Measurements from ENCODE around the gene CD3D.

The CD3D gene

DNA sequence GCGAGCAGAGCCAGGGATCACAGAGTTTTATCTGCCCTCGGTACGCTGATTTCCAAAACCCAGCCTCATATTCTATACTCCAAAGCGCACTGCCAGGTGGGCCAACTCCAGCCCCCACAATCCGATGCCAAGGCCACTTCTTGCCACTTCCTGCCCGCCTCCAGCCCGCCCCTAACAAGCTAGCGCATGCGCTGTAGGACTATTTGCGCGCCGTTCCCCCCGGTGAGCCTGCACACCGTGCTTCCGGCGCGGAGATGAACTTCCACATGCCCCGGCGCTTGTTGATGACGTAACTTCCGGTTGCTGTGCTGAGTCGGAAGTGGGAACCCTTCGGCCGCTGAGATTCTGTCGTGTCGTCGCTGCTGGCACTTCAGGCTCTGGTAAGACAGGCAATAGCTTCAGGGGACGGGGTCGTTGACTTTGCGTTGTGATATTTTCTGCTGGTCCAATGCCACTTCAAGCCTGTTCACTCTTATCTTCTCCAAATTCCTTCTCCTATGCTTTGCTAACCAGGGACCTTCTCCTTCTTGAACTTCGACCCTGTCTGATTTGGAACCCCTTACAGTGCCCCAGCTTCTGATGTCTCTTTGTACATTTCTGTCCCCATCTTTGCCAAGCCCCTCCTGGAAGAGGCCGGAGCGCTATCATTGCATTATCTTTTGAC, 16.9 kb upstream of the CD3D start, which contains the start of gene UBE4A:
TSS of gene UBE4A (plus strand) at position 306 of the 664 bp plus-strand sequence. CDS start 5,481 bp downstream, outside the sequence.
- Histone ChIP-seq H3K27me3 (ENCODE audit: control insufficient read depth, insufficient read depth, low read length) (peaks cover 19% of the 10 kb centered on the region), H3K27ac (ENCODE audit: low read length) (no peak within 1 kb of the TSS), H3K4me1 (ENCODE audit: control insufficient read depth, low read depth, low read length) (peaks cover 4% of the 10 kb centered on the region), H3K9ac (ENCODE audit: low read length) (peak within 1 kb of the TSS; percentile 87), H3K4me3 (ENCODE audit: low read length) (peak within 1 kb of the TSS; percentile 98), H3K36me3 (ENCODE audit: control insufficient read depth, low read depth, low read length) (no peaks in the 10 kb centered on the region), H3K9me3 (ENCODE audit: control insufficient read depth, low read depth, low read length) (no peaks in the 10 kb centered on the region)

DNA sequence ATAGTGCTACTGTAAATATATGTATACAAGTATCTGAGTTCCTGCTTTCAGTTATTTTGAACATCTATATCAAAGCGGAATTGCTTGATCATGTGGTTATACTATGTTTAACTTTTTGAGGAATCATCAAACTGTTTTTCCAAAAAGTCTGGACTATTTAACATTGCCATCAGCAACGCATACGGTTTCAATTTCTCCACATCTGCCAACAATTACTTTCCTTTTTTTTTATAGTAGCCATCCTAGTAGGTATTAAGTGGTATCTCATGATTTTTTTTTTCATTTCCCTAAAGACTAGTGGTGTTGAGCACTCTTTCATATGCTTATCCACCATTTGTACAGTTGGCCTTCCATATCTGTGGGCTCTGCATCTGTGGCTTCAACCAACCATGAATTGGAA, 15.6 kb upstream of the CD3D start:
- Histone ChIP-seq H3K36me3 (ENCODE audit: control insufficient read depth, low read depth, low read length) (no peaks in the 10 kb centered on the region), H3K9ac (ENCODE audit: low read length) (no peak overlapping the region), H3K4me3 (ENCODE audit: low read length) (no peak overlapping the region), H3K27ac (ENCODE audit: low read length) (no peak overlapping the region), H3K27me3 (ENCODE audit: control insufficient read depth, insufficient read depth, low read length) (peaks cover 19% of the 10 kb centered on the region), H3K9me3 (ENCODE audit: control insufficient read depth, low read depth, low read length) (no peaks in the 10 kb centered on the region), H3K4me1 (ENCODE audit: control insufficient read depth, low read depth, low read length) (peaks cover 4% of the 10 kb centered on the region)

DNA sequence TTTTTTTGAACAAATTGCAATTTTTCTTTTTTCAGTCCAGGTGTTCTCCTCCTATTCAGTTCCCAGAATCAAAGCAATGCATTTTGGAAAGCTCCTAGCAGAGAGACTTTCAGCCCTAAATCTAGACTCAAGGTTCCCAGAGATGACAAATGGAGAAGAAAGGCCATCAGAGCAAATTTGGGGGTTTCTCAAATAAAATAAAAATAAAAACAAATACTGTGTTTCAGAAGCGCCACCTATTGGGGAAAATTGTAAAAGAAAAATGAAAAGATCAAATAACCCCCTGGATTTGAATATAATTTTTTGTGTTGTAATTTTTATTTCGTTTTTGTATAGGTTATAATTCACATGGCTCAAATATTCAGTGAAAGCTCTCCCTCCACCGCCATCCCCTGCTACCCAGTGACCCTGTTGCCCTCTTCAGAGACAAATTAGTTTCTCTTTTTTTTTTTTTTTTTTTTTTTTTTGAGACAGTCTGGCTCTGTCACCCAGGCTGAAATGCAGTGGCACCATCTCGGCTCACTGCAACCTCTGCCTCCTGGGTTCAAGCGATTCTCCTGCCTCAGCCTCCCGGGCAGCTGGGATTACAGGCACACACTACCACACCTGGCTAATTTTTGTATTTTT, 10.7 kb upstream of the CD3D start:
- Histone ChIP-seq H3K4me3 (ENCODE audit: low read length) (no peak overlapping the region), H3K27ac (ENCODE audit: low read length) (no peak overlapping the region)

DNA sequence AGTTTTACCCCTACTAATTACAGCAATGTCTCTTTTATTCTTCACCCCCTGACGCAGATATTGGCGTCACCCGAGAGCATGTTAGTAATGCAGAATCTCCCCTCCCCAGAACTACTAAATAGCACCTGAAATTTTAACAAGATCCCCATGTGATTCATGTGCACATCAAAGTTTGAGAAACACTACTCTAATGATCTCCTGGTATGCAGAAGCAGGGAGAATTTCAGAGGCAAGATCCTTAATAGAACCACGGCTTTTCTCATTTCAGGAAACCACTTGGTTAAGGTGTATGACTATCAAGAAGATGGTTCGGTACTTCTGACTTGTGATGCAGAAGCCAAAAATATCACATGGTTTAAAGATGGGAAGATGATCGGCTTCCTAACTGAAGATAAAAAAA, 7.0 kb upstream of the CD3D start:
- H3K9me3 ChIP-seq (ENCODE audit: control insufficient read depth, low read depth, low read length), result no peaks in the 10 kb centered on the region
- H3K4me1 ChIP-seq (ENCODE audit: control insufficient read depth, low read depth, low read length), result no peaks in the 10 kb centered on the region

More for the DNA sequence above, 10.7 kb upstream of the CD3D start:
- Histone ChIP-seq H3K9me3 (ENCODE audit: control insufficient read depth, low read depth, low read length) (no peaks in the 10 kb centered on the region), H3K36me3 (ENCODE audit: control insufficient read depth, low read depth, low read length) (no peaks in the 10 kb centered on the region), H3K9ac (ENCODE audit: low read length) (no peak overlapping the region), H3K27me3 (ENCODE audit: control insufficient read depth, insufficient read depth, low read length) (peaks cover 25% of the 10 kb centered on the region), H3K4me1 (ENCODE audit: control insufficient read depth, low read depth, low read length) (no peaks in the 10 kb centered on the region)

DNA sequence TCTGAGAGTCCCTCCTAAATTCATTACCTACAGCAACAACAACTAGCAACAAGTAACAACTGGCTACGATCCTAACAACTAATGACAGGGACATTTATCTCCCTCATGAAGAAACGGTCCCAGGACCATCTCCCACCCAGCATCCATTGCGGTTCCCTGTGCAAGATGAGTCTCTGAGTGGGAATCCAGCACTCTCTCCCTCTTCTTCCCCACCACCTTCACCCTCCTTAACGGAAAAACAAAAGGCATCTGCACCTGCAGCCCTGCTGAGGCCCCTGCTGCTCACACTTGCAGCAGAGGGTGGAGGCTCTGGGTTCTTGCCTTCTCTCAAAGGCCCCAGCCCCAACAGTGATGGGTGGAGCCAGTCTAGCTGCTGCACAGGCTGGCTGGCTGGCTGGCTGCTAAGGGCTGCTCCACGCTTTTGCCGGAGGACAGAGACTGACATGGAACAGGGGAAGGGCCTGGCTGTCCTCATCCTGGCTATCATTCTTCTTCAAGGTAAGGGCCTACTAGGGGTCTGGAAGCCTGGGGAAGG, 1.5 kb upstream of the CD3D start, which contains the start of gene CD3G:
TSS of gene CD3G (plus strand) at position 364 of the 535 bp plus-strand sequence. CDS start at position 444, 80 bp downstream.
- no peaks in the 10 kb centered on the region for H3K36me3 ChIP-seq (ENCODE audit: control insufficient read depth, low read depth, low read length)

More for the DNA sequence above, 7.0 kb upstream of the CD3D start:
- Histone ChIP-seq H3K27me3 (ENCODE audit: control insufficient read depth, insufficient read depth, low read length) (peaks cover 13% of the 10 kb centered on the region), H3K9ac (ENCODE audit: low read length) (no peak overlapping the region), H3K4me3 (ENCODE audit: low read length) (no peak overlapping the region), H3K36me3 (ENCODE audit: control insufficient read depth, low read depth, low read length) (no peaks in the 10 kb centered on the region), H3K27ac (ENCODE audit: low read length) (no peak overlapping the region)

DNA sequence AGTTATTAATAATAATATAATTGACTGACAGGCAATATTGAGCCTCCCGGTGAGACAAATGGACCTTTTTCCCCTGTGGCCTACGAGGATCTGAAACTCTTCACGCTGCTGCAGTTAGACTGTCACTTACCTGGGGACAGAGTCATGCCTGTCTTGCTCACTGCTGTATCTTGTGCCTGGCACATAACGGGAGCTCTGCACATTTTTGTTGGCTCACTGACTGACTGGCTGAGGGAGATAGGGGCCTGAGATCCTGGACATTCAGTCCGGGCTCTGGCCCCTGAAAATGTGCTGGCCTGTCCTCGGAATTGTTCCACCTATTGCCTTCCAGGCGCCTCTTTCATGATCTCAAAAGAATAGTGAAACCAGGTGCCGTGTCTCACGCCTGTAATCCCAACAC, 743 bp upstream of the CD3D start:
- Histone ChIP-seq H3K36me3 (ENCODE audit: control insufficient read depth, low read depth, low read length) (no peaks in the 10 kb centered on the region), H3K27ac (ENCODE audit: low read length) (no peak overlapping the region), H3K9me3 (ENCODE audit: control insufficient read depth, low read depth, low read length) (no peaks in the 10 kb centered on the region), H3K4me3 (ENCODE audit: low read length) (no peak overlapping the region), H3K27me3 (ENCODE audit: control insufficient read depth, insufficient read depth, low read length) (peaks cover 4% of the 10 kb centered on the region), H3K4me1 (ENCODE audit: control insufficient read depth, low read depth, low read length) (no peaks in the 10 kb centered on the region), H3K9ac (ENCODE audit: low read length) (no peak overlapping the region)

More for the DNA sequence above, 1.5 kb upstream of the CD3D start, which contains the start of gene CD3G:
- H3K9ac ChIP-seq (ENCODE audit: low read length), result no peak within 1 kb of the TSS
- no peak within 1 kb of the TSS for H3K27ac ChIP-seq (ENCODE audit: low read length)
- H3K4me3 ChIP-seq (ENCODE audit: low read length), result no peak within 1 kb of the TSS
- H3K4me1 ChIP-seq (ENCODE audit: control insufficient read depth, low read depth, low read length), result no peaks in the 10 kb centered on the region
- no peaks in the 10 kb centered on the region for H3K9me3 ChIP-seq (ENCODE audit: control insufficient read depth, low read depth, low read length)
- peaks cover 4% of the 10 kb centered on the region for H3K27me3 ChIP-seq (ENCODE audit: control insufficient read depth, insufficient read depth, low read length)

DNA sequence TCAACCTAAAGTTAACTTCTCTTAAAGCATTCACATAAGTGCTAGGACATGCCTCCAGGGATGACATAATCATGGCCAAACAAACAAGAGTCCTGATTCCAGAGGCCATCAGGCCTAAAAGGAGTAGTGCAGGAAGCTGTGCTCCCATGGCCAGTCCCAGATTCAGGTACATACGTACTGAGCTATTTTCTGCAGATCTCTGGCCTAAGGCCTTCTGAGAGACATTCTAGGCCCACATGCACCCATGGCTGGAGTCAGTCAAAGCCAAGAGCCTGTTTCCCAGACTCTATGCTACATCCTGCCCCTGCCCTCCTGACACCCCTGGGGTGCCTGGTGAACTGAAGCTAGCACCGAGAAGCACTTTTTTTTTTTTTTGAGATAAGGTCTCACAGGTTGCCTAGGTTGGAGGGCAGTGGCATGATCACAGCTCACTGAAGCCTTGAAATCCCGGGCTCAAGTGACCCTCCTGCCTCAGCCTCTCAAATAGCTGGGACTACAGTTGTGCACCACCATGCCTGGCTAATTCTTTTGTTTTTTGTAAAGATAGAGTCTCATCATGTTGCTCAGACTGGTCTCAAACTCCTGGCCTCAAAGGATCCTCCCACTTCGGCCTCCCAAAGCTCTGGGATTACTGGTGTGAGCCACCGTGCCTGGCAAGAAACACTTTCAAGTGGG, 553 bp downstream of the CD3D start:
- H3K4me1 ChIP-seq (ENCODE audit: control insufficient read depth, low read depth, low read length), result no peaks in the 10 kb centered on the region
- H3K27ac ChIP-seq (ENCODE audit: low read length), result no peak overlapping the region
- no peak overlapping the region for H3K4me3 ChIP-seq (ENCODE audit: low read length)
- H3K9ac ChIP-seq (ENCODE audit: low read length), result no peak overlapping the region
- no peaks in the 10 kb centered on the region for H3K36me3 ChIP-seq (ENCODE audit: control insufficient read depth, low read depth, low read length)
- no peaks in the 10 kb centered on the region for H3K9me3 ChIP-seq (ENCODE audit: control insufficient read depth, low read depth, low read length)
- peaks cover 3% of the 10 kb centered on the region for H3K27me3 ChIP-seq (ENCODE audit: control insufficient read depth, insufficient read depth, low read length)

DNA sequence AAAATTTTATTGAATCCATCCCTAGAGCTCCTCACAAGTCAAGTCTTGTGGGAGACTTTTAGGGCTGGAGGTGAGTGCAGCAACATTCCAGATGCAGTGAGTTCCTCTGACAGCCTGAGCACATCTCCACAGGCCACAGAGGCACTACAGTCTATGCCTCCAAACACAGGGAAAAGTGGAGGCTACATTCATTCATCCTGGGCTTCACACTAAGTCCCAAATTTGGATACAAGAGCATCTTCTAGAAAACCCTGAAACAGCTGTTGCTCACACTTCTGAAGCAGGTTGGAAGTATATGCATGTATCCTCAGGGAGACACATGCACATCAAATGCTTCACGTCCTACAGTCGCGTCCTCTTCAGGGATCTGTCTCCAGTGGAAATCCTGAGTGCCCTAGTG, 1.2 kb downstream of the CD3D start:
- H3K36me3 ChIP-seq (ENCODE audit: control insufficient read depth, low read depth, low read length), result no peaks in the 10 kb centered on the region
- no peak overlapping the region for H3K27ac ChIP-seq (ENCODE audit: low read length)
- H3K27me3 ChIP-seq (ENCODE audit: control insufficient read depth, insufficient read depth, low read length), result no peaks in the 10 kb centered on the region
- no peaks in the 10 kb centered on the region for H3K9me3 ChIP-seq (ENCODE audit: control insufficient read depth, low read depth, low read length)
- no peaks in the 10 kb centered on the region for H3K4me1 ChIP-seq (ENCODE audit: control insufficient read depth, low read depth, low read length)
- H3K4me3 ChIP-seq (ENCODE audit: low read length), result no peak overlapping the region
- H3K9ac ChIP-seq (ENCODE audit: low read length), result no peak overlapping the region

DNA sequence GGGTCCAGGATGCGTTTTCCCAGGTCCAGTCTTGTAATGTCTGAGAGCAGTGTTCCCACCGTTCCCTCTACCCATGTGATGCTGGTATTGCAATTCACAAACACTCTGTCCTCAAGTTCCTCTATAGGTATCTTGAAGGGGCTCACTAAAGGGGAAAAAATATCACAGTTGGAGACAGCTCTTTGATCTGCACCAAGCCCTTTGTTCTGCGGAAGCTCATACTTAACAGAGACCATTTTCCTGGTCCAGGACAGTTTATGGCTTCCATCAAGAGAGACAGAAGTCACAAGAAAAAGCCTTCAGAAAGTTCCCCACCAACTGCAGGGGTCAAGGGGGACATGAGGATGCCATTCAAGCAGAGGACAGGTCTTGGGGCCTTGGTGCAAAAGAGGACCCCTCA, 2.1 kb downstream of the CD3D start:
- Histone ChIP-seq H3K36me3 (ENCODE audit: control insufficient read depth, low read depth, low read length) (no peaks in the 10 kb centered on the region), H3K9ac (ENCODE audit: low read length) (no peak overlapping the region)

DNA sequence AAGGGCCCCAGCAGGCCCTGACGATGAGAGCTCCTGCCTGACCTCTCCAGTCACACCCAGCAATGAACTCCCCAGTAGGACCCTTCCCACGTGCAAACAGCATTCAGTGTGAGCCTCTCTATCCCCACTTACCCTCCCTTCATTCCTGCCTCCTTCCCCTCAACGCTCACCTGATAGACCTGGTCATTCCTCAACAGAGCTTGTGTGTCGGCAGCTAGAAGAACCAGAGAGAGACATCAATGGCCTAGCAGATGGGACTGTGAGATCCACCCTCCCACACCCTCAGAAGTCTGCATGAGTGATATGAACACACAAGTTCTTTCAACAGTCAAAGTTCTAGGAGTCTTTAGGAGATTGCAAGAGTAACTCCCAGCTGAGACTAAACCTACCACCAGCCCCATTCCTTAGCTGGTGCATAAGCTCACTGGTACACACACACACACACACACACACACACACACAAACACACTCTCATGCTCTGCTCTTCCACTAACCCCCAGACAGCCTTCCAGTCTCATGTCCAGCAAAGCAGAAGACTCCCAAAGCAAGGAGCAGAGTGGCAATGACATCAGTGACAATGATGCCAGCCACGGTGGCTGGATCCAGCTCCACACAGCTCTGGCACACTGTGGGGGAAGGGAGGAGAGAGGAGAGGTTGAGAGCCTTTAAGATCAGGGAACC, 3.1 kb downstream of the CD3D start:
- Histone ChIP-seq H3K9ac (ENCODE audit: low read length) (no peak overlapping the region), H3K27me3 (ENCODE audit: control insufficient read depth, insufficient read depth, low read length) (no peaks in the 10 kb centered on the region), H3K4me3 (ENCODE audit: low read length) (no peak overlapping the region), H3K9me3 (ENCODE audit: control insufficient read depth, low read depth, low read length) (no peaks in the 10 kb centered on the region), H3K4me1 (ENCODE audit: control insufficient read depth, low read depth, low read length) (no peaks in the 10 kb centered on the region), H3K27ac (ENCODE audit: low read length) (no peak overlapping the region), H3K36me3 (ENCODE audit: control insufficient read depth, low read depth, low read length) (no peaks in the 10 kb centered on the region)

More for the DNA sequence above, 2.1 kb downstream of the CD3D start:
- no peak overlapping the region for H3K27ac ChIP-seq (ENCODE audit: low read length)
- no peak overlapping the region for H3K4me3 ChIP-seq (ENCODE audit: low read length)
- H3K4me1 ChIP-seq (ENCODE audit: control insufficient read depth, low read depth, low read length), result no peaks in the 10 kb centered on the region
- no peaks in the 10 kb centered on the region for H3K9me3 ChIP-seq (ENCODE audit: control insufficient read depth, low read depth, low read length)
- H3K27me3 ChIP-seq (ENCODE audit: control insufficient read depth, insufficient read depth, low read length), result no peaks in the 10 kb centered on the region

DNA sequence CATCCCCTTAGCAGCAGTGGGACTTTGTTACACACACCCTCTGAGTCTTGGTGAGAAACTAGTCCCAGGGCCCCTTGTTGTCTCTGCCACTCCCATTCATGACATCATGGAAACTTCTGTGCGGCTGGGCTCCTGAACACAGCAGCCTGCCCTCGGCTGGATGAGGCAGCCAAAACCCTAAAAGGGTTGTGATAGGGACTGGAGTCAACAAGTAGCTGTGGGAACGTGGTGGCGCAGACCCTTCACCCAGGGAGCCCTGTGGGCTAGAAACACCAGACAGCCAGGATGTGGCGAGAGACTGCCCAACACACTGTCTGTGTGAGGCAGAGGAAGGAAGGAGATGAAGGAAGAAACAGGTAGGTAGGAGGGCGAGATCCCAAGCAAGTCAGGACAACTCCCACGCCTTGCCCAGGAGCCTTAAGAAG, 3.9 kb downstream of the CD3D start:
- H3K9me3 ChIP-seq (ENCODE audit: control insufficient read depth, low read depth, low read length), result no peaks in the 10 kb centered on the region
- no peak overlapping the region for H3K27ac ChIP-seq (ENCODE audit: low read length)
- H3K9ac ChIP-seq (ENCODE audit: low read length), result no peak overlapping the region
- H3K4me1 ChIP-seq (ENCODE audit: control insufficient read depth, low read depth, low read length), result no peaks in the 10 kb centered on the region
- no peaks in the 10 kb centered on the region for H3K27me3 ChIP-seq (ENCODE audit: control insufficient read depth, insufficient read depth, low read length)
- no peaks in the 10 kb centered on the region for H3K36me3 ChIP-seq (ENCODE audit: control insufficient read depth, low read depth, low read length)
- no peak overlapping the region for H3K4me3 ChIP-seq (ENCODE audit: low read length)
